ENCODE results near the gene CD4.

Gene CD4

DNA sequence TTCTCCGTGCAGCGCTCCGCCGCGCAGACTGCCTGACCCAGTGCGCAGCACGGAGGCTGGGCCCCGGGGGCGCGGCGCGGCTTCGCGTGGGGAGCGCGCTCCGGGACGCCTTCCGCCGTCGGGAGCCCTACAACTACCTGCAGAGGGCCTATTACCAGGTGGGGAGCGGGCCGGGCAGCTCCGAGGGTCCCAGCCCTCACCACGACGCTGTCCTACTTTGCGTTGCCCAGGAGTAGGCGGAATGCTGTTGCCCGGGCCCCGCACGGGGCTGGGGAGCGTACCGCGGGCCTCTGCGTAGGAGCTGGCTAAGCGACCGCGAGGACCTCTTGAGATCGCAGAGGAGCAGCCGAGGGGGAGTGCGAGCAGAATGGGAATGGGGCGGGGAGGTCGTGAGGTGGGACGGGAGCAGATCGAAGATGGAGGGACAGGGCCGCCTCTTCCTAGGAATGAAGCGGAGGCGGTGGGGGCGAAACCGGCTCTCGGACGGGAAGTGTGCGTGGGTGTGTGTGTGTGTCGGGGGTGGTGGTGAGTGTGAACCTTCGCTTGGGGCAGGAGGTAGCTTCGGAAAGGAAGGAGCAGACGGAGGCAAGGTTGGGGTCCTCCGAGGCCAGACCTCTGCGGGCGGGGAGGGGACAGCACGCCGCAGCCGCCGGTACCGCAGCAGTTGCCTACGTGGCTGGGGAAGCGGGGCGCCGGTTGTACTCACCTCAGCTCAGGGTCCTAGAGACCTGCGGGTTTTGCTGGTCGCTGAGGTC is 39.6 kb downstream of the CD4 start:
- no peak for DNase-seq (ENCODE audit: low spot score)

GRCh38 chr12:6829536-6830220 is 40.4 kb downstream of the CD4 start:
- DNase-seq (ENCODE audit: low spot score), result no peak

DNA sequence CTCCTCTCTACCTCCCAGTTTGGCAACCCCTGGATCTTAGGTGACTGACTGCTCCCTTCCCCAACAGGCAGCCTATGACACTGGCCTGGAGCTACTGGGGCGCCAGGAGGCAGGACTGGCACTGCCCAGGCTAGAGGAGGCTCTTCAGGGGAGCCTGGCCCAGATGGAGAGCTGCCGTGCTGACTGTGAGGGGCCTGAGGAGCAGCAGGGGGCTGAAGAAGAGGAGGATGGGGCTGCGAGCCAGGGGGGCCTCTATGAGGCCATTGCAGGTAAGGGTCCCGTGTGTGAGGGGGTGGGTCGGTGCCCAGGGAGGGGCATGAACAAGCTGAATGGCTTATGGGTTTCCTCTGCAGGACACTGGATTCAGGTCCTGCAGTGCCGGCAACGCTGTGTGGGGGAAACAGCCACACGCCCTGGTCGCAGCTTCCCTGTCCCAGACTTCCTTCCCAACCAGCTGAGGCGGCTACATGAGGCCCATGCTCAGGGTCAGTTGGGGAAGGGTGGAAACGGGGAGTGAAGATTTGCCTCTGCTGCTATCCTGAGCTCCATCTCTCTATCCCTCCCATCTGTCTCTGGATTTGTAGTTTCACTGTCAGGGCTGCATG is 41.1 kb downstream of the CD4 start:
- DNase-seq (ENCODE audit: low spot score), result no peak

GRCh38 chr12:6830999-6831398 is 41.7 kb downstream of the CD4 start:
- no peak for DNase-seq (ENCODE audit: low spot score)

- DNase-seq (ENCODE audit: low spot score), result no peak
These were observed 42.2 kb downstream of the CD4 start for GRCh38 chr12:6831450-6831995.

- no peak for DNase-seq (ENCODE audit: low spot score)
These were observed 42.8 kb downstream of the CD4 start for GRCh38 chr12:6832125-6832524.

DNA sequence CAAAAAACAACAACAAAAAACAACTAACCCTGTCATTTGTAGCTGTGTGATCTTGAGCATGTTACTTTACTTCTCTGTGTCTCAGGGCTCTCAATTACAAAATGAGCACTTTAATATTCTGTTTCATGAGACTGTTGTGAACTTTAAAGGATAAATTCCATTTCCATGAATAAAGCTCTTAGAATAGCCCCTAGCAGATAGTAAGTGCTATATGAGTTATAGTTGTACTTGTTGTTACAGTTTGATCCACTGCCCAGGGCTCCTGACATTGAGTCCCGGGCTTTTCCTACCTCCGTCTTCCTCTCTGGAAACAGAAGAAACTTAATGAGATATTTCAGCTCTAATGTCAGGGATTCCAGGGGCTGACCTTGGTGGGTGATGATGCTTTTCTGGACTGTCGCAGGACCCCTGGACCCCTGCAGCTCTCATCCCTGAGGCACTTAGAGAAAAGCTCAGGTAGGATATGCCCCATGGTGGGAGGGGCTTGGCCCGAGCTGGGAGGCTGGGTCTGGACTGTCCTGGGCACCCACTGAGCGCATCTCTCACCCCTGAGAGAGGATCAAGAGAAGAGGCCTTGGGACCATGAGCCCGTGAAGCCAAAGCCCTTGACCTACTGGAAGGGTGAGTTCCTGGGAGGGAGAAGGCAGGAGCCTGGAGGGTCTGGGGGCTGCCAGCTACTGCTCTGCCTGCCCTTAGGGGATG is 44.0 kb downstream of the CD4 start:
- no peak for DNase-seq (ENCODE audit: low spot score)

GRCh38 chr12:6834254-6834653 is 44.9 kb downstream of the CD4 start:
- DNase-seq (ENCODE audit: low spot score), result no peak

DNA sequence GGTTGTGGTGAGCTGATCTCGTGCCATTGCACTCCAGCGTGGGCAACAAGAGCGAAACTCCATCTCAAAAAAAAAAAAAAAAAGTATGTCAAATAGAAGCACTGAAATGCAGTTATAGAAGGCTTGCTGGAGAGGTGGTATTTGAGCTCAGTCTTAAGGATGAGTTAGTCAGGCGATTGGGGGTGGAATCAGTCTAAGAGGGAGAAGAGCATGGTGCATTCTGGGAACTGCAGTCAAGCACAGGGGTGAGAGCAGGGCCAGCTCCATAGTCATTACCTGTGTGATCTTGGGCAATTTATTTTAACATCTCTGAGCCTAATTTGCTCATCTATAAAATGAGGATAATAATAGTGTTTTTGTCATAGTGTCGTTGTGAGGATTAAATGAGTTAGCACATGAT is 45.5 kb downstream of the CD4 start:
- DNase-seq (ENCODE audit: low spot score), result no peak

DNA sequence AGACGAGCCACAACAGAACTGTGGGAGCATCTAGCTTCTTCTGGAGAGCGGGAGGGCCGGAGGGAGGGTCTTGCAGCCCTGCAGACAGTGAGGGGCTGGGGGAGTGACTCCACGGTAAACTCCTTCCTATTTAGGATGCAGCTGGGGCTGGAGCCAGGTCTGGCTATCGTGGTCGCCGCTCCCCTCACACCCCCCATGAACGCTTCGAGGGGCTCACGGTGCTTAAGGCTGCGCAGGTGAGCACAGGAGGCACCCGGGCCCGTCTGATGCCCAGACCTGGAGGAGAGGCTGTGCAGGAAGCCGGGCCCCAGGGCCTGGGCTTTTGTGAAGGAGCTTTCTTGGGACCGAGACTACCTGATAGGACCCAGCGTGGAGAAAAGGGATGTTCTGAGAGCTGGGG is 47.5 kb downstream of the CD4 start:
- DNase-seq (ENCODE audit: low spot score), result no peak

DNA sequence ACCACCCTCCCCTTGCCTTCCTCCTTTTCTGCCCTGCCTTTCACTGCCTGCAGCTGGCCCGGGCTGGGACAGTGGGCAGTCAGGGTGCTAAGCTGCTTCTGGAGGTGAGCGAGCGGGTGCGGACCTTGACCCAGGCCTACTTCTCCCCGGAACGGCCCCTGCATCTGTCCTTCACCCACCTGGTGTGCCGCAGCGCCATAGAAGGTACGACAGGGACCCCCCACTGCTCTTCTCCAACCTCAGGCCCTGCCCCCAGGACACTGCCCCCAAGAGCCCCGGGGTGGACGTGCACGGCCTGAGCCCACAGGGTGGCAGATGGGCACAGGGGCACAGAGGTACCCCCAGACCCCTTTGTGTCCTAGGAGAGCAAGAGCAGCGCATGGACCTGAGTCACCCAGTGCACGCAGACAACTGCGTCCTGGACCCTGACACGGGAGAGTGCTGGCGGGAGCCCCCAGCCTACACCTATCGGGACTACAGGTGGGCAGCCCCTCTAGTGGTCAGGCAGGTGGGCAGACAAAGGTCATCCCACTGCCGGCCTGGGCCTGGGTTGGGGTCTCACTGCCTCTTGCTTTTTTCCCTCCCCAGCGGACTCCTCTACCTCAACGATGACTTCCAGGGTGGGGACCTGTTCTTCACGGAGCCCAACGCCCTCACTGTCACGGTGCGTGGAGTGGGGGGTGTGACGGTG is 48.2 kb downstream of the CD4 start:
- no peak for DNase-seq (ENCODE audit: low spot score)

GRCh38 chr12:6838854-6839253 is 49.5 kb downstream of the CD4 start:
- no peak for DNase-seq (ENCODE audit: low spot score)

GRCh38 chr12:6839482-6840201 is 50.3 kb downstream of the CD4 start:
- peak; percentile 97 for DNase-seq (ENCODE audit: low spot score)

DNA sequence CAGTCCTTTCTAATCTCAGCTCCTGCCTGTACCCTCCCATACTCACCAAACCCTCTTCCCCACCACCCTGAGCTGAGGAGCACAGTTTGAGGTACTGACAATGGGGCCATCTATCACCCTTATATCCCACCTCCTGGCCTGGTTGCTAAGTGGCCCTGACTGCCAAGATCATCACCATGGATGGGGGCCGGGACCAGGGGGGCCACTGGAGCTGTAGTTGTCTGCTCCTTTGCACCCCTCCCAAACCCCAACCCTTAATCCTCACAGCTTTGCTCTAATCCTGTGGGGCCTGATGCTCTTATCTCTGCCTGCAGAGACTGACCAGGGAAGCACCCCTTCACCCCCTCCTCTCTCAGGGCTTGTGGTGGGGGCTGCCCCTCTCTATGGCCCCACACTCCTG is 51.0 kb downstream of the CD4 start:
- no peak for DNase-seq (ENCODE audit: low spot score)

DNA sequence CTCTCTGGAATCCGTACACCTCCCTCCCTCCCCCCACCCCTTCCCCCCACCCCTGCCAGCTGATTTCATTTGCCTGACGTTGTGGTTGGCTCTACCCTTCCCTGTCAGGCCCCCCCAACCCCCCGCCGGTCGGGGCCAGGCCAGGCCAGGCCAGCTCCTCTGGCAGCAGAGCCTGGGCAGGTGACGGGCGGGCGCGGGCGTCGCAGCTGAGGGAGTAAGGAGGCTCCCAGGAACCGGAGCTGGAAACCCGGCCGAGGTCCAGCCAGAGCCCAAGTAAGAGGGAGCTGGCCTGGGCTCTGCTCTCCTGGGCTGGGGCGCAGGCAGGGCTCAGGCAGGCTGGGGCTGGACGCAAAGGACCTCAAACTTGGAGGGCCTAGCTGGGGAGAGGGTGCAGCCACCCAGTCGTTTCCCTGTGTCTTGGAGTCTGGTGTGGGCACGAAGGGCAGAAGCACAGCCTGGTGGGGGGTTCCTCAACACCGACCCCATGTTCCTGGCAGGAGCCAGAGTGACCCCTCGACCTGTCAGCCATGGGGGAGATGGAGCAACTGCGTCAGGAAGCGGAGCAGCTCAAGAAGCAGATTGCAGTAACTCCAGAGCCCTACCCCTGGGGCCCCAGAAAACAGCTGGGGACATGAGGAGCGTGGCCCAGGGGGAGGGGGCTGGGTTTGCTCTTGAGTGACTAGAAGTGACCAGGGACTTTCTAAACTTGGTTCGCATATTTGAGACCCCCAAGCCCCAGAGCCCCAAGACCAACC is 51.6 kb downstream of the CD4 start, which contains the start of gene GNB3:
GNB3 (plus strand) TSS at position 165 of the 755 bp plus-strand sequence; CDS start at position 528, 363 bp downstream.
- no peak for DNase-seq (ENCODE audit: low spot score)

DNA sequence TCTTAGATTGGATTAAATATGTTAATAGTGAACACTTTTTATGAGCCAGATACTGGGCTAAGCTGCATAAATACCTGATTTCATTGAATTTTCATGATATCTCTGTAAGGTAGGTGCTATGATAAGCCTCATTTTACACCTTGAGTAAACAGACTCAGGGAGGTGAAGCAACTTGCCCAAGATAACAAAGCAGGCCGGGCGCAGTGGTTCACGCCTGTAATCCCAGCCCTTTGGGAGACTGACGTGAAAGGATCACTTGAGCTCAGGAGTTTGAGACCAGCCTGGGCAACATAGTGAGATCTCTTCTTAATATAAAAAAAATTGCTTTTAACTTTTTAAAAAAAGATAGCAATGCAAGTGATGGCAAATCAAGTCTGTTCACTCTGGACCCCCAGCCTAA is 52.7 kb downstream of the CD4 start:
- DNase-seq (ENCODE audit: low spot score), result no peak

DNA sequence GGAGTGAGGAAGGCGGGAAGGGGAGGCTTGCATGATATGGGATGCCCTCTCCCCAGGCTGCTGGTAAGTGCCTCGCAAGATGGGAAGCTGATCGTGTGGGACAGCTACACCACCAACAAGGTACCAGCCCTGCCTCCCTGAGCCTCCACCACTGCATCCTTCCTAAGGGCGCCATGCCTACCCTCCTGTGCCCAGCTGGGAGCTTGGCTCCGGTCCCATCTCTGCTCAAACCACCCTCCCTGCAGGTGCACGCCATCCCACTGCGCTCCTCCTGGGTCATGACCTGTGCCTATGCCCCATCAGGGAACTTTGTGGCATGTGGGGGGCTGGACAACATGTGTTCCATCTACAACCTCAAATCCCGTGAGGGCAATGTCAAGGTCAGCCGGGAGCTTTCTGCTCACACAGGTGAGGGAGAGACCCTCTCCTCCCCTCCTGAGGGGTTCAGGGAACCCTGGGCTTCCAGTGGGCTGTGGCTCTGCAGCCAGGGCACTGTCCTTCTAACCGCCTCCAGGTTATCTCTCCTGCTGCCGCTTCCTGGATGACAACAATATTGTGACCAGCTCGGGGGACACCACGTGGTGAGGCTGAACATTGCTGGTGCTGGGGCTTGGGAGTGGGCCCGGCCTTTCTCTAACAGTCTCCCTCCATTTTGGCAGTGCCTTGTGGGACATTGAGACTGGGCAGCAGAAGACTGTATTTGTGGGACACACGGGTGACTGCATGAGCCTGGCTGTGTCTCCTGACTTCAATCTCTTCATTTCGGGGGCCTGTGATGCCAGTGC is 54.0 kb downstream of the CD4 start:
- DNase-seq (ENCODE audit: low spot score), result no peak

DNA sequence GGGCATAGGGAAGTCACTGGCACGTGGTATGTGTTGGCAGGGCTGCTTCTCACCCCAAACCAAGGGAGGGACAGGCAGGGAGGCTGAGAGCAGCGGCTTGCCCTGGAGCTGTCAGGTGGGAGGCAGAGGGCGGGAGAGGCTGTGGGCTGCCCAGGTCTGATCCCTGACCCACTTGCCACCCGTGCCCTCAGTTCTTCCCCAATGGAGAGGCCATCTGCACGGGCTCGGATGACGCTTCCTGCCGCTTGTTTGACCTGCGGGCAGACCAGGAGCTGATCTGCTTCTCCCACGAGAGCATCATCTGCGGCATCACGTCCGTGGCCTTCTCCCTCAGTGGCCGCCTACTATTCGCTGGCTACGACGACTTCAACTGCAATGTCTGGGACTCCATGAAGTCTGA is 56.1 kb downstream of the CD4 start:
- DNase-seq (ENCODE audit: low spot score), result no peak

- no peak for DNase-seq (ENCODE audit: low spot score)
These were observed 57.1 kb downstream of the CD4 start for GRCh38 chr12:6846316-6846869.

Data from NAMALWA (cell line).